ENCODE measurements around the gene MCFD2. TPM values are rescaled to one million over a fixed set of nuclear protein-coding genes. Genes with fewer than 3 reads are reported as not detected.

Gene MCFD2
- total RNA-seq, 2 donors from 2014 or later = 42.2 to 73.7 TPM

DNA sequence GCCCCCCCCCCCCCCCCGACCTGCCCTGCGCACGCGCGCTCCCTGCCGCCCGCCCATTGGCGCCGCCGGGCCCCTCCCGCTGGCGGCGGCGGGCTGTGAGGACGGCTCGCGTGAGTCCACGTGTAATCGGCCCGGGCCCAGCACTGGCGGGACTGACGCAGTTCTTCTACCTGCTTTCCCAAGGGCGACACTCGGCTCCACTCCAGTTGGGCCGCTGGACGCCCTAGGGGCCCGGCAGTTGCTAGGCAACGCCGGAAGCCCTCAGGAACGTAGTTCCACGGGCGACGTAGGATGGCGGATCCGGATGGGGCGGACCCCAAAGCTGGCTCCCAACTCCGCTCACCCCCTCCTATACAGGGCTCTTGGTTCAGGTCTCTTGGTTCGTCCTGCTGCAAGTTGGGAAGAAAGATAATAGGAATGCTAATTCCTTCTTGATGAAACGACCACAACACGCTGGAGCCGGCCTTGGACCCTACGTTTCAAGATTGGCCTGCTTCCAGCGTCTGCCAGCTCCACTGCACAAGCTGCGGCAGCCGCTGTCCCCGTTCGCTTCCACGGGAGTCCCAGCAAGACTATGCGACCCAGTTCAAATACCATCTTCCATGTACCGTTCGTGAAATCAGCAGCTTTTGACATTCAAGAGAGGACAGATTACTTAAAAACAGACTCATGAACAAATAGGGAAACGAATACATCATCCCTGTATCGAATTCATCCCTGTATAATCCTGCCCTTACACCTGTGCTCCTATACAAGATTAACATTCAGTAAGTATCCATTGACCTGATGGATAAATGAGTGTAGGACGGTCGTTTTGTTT is 415 bp upstream of the MCFD2 start:
- no peaks in the 10 kb centered on the region for H3K36me3 ChIP-seq (replicated peaks in 1 of 2; ENCODE audit: insufficient read depth in 1 of 2, low read depth in 2 of 2)
- peak overlapping the region; percentile 85 to 99 for H3K4me3 ChIP-seq
- no peaks in the 10 kb centered on the region for H3K9me3 ChIP-seq
- peak in 1 of 7 experiments; percentile 3 for TF ChIP-seq CTCF (IDR thresholded peaks at IDR 0.05)
- TF ChIP-seq POLR2A (IDR thresholded peaks at IDR 0.05) = peak; percentile 86 to 94 (median 87)
- ATAC-seq (peak; percentile 94), DNase-seq (peak; percentile 99 to 100 (median 100))
- 0 to 1% methylated on average over 25 to 50 of the region's 55 CpGs for WGBS, 2 donors
- no peaks in the 10 kb centered on the region for H3K27me3 ChIP-seq
- intact Hi-C loops (cut with DNase I) = no loop called here
- peak overlapping the region; percentile 99 to 100 (median 99) for H3K27ac ChIP-seq
- peaks cover 43% of the 10 kb centered on the region for H3K4me1 ChIP-seq

- DNase-seq = no peak
- ATAC-seq = no peak
- Histone ChIP-seq H3K27ac (peak overlapping the region; percentile 99 to 100 (median 99)), H3K27me3 (no peaks in the 10 kb centered on the region), H3K9me3 (no peaks in the 10 kb centered on the region), H3K4me1 (peaks cover 56% of the 10 kb centered on the region), H3K36me3 (replicated peaks in 1 of 2; ENCODE audit: insufficient read depth in 1 of 2, low read depth in 2 of 2) (peaks cover 0 to 2% of the 10 kb centered on the region in 2 donors), H3K4me3 (peak overlapping the region; percentile 85 to 99)
- no peak for TF ChIP-seq POLR2A (IDR thresholded peaks at IDR 0.05)
- no peak for TF ChIP-seq CTCF (IDR thresholded peaks at IDR 0.05)
- WGBS, 2 donors = 16 to 18% methylated on average over 11 of the region's 11 CpGs
- intact Hi-C loops (cut with DNase I) = no loop called here
These were observed 902 bp downstream of the MCFD2 start for GRCh38 chr2:46914578-46915230.

- intact Hi-C loops (cut with DNase I) = no loop called here
These were observed 1.9 kb downstream of the MCFD2 start for GRCh38 chr2:46913471-46914381.

More at GRCh38 chr2:46913471-46914381, 1.9 kb downstream of the MCFD2 start:
- WGBS, 2 donors = 32 to 34% methylated on average over 8 of the region's 8 CpGs
- ATAC-seq (no peak), DNase-seq (peak; percentile 58 to 72 (median 70))
- Histone ChIP-seq H3K36me3 (replicated peaks in 1 of 2; ENCODE audit: insufficient read depth in 1 of 2, low read depth in 2 of 2) (peaks cover 0 to 9% of the 10 kb centered on the region in 2 donors), H3K9me3 (no peaks in the 10 kb centered on the region), H3K27ac (peak overlapping the region; percentile 99 to 100 (median 99)), H3K27me3 (no peaks in the 10 kb centered on the region), H3K4me3 (no peak overlapping the region), H3K4me1 (peaks cover 64% of the 10 kb centered on the region)
- TF ChIP-seq POLR2A (IDR thresholded peaks at IDR 0.05) (peak; percentile 26 to 71 (median 67)), CTCF (IDR thresholded peaks at IDR 0.05) (peak in 2 of 7 experiments; percentile 8)

Measured in body of pancreas (tissue), 4 donors.